NCI-H1417 (cell line): ENCODE results near the gene AFTPH.

ENCODE experiments used
- DNase-seq, 3 experiments: peaks; one replicate each; lab custom pipeline; 2025; lab: John Stamatoyannopoulos, UW

AFTPH gene

GRCh38 chr2:64609227-64609941 is 85.3 kb downstream of the AFTPH start:
- DNase-seq, result peak in 2 of 3 experiments; percentile 78 to 82

DNA sequence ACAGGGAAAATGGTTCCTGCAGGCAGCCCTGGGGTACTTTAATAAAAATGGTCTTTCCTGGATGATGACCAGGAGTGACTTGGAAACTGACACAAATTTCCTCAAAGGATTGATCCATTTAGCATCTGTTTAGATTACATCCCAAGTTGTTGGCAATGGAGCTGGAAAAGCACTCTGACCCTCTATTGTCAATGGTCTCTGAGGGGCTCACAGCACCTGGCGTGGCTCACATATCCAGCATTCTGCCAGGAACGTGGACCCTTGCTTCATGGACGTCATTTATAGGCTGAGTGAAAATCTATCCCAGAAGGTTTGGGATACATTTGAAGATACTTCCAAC is 85.8 kb downstream of the AFTPH start:
- no peak for DNase-seq

DNA sequence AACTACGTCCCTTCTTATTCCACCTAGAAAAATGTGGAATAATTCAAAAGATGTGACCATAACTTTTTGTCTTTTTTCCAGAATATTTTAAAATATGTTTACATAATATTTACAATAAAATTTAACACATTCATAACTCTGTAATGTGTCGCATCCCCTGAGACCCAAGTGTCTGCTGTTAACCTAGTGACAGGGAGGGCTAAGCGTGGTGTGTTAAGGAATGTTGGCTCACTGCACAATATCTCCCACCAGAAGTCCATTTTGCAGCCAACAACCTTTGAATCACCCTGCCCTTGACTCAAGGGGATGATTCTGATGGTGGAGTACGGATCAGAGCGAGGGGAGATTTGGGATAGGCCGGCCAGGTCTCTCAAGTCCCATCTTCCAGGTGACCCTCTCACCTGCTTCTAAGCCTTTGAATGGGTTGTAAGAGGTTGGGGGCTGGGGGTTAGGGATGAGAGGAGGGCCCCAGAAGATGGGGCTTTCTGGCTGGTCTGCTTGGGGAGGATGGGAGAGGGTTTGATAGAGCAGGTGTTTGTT is 86.3 kb downstream of the AFTPH start:
- DNase-seq, result no peak

GRCh38 chr2:64612575-64613195 is 88.6 kb downstream of the AFTPH start:
- no peak for DNase-seq

DNA sequence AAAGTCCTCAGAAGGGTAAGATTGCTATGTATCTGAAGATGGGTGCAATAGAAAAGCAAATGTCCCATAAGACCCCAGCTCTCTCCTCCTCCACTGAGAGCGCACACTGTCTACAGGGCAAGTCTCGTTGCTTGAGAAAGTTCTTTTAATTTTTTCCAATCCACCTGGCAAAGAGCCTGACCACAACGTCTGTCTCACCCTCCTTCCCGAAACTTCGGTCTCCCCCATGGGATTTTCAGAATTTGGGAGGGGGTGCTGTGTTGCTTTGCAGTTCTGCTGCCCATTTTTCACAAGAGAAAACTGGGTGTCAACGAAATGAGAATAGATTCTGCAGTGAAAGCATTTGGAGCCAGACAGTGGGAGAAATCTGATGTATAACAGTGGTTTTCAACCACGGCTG is 89.1 kb downstream of the AFTPH start:
- no peak for DNase-seq

DNA sequence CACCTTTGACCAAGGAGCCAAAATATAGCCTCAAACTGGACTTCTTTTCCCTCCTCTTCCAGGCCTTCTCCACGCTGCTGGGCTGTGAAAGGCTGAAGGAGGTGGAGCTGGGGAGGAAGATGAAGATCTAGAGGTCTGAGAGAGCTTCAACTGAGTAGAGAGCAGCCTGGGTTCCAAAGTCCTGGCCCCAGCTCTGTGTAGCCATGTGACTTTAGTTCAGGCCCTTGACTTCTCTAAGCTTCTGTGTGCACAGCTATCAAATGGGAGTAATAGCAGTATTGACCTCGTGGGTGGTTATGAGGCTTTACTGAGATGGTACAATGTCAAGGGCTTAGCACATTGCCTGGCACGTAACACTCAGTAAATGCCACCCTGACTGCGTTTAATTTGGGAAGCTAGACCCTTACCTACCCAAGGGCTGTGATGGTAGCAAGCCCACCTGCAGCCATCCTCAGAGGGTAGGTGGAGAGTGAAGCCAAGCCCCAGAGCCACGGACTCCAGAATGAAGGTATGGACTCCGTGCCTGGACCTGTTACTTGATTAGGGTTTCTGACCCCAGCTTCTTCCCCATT is 91.2 kb downstream of the AFTPH start:
- DNase-seq, result no peak

DNA sequence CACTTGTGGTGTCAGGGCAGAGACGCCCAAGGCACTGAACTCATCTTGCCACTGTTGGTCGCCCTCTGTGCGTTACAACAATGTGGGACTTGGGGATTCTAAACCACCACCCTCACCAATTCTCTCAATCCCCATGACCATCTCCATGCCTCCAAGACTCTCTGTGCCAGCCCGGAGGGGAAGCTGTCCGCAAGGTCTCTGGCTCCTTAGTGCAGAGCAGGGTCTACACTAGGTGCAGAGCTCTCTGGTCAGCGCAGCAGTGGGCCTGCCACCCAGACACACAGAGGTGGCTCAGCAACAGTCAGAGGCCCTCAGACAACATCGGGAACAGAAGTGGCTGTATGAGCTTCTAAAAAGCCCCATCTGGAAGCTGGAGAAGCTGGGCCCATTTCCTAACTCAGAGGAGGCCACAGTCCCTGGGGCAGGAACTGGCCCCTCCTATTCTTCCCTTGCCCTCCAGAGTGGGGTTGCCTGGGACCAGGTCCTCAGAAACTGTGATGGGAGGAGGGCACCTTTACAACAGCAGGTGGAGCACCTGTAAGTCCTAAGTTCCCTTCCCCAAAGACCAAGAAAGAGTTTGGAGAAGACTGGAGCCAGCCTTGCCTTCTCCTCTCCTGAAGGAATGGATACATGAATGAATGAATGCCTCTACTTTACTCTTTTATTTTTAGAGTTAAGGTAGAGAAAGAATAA is 91.9 kb downstream of the AFTPH start:
- DNase-seq, result no peak

- peak; percentile 57 to 83 (median 76) for DNase-seq
Measured at GRCh38 chr2:64617631-64618151, 93.6 kb downstream of the AFTPH start.

DNA sequence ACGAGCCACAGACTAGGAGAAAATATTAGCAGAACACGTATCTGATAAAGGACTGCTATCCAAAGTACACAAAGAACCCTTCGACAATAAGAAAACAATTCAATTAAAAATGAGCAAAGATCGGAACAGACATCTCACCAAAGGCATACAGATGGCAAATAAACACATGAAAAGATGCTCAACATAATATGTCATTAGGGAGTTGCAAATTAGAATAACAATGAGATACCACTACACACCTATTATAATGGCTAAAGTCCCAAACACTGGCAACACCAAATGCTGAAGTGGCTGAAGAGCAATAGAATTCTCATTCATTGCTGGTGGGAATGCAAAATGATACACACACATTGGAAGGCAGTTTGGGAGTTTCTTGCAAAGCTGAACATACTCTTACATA is 96.5 kb downstream of the AFTPH start:
- no peak for DNase-seq

GRCh38 chr2:64622443-64623241 is 98.5 kb downstream of the AFTPH start:
- no peak for DNase-seq

DNA sequence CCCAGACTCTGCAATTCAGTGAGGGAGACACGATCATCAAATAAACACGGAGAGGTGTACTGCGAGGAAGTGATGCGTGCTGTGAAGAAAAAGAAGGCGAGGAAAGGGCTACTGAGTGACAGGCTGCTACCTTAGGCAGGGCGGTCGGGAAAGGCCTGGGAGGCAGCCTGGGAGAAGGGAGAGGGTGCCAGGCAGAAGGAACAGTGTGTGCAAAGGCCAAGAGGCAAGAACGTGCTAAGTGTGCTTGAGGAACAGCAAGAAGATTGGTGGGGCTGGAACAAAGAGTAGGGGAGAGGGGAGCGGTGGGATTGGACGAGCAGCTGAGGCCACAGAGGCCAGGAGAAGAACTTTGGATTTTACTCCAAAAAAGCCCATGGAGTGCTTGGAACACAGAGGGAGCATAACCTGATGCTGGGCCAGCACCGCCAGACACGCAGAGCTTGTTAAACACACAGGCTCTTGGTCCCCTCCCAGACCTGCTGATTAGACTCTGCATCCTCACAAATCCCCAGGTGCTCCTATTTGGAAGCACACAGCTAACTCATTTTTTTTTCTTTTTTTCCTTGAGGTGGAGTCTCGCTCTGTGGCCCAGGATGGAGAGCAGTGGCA is 99.2 kb downstream of the AFTPH start:
- DNase-seq, result no peak

DNA sequence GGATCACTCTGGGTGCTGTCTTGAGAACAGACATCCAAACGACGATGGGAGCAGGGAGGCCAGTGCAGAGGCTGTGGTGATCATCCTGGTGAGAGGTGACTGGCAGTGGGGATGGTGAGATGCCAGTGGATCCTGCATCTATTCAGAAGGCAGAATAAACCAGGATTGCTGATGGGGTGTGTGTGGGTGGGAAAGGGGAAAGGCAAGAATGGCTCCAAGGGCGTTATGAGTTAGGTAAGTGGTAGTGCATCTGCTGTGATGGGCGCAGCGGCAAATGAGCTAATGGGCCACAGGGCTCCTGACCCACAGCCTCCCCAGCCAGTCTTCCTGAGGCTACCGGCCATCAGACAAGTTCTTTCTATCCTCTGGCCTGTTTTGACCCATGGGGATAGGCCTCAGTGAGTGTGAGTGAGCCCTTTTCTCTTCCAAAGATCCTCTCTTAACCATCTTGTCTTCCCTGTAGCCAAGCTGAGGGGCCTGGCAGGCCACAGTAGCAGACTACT is 100.0 kb downstream of the AFTPH start:
- no peak for DNase-seq

DNA sequence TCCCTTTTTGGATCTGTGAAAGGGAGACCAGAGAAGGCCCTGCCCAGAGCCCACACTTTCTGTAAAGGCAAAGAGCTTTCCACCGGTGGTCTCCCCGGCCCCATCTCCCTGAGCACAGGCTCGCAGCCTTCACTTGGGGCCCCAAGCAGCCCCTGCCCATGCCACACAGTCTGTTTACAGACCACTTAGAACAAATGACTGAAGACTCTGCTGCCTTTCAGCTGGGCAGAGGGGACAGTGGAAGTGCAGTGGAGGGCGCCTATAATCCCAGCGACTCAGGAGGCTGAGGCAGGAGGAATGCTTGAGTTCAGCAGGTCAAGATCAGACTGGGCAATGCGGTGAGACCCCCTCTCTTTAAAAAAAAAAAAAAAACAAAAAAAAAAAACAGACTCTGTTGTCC is 100.7 kb downstream of the AFTPH start:
- DNase-seq, result no peak

DNA sequence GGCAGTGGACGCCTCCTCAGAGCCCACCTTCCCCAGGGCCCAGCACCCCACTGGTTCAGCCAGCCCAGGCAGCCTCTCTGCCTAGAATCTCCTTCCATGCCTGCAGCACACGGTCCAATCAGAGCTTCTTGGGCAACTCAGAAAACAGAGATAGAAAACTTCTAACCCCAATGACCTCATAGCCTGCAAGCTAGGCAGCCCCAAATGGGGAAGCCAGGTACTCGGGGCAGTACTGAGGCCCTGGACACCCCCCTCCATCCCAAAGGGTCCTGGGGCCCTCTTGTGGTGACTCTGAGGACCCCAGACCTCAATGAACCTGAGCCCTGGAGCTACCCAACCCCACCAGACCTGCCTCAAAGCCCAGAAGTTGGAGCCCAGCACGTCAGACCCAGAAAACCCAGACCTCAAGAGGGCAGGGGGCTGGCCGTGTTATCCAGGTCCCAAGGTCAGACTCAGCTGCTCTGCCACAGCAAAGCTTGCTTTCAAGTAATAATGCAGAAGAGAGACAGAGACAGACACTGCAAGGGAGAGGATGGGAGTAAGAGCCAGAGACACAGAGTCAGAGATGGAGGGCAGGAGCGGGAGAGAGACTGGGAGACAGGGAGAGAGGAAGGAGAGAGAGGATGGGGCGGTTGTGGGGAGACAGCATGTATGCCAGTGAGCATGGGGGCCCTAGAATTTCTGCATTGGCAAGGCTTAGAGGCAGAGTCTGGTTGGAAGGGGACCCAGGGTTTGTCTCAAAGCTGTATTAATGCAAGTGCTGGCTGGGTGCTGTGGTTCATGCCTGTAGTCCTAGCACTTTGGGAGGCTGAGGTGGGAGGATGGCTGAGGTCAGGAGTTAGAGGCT is 101.4 kb downstream of the AFTPH start:
- DNase-seq, result peak in 1 of 3 experiments; percentile 23

DNA sequence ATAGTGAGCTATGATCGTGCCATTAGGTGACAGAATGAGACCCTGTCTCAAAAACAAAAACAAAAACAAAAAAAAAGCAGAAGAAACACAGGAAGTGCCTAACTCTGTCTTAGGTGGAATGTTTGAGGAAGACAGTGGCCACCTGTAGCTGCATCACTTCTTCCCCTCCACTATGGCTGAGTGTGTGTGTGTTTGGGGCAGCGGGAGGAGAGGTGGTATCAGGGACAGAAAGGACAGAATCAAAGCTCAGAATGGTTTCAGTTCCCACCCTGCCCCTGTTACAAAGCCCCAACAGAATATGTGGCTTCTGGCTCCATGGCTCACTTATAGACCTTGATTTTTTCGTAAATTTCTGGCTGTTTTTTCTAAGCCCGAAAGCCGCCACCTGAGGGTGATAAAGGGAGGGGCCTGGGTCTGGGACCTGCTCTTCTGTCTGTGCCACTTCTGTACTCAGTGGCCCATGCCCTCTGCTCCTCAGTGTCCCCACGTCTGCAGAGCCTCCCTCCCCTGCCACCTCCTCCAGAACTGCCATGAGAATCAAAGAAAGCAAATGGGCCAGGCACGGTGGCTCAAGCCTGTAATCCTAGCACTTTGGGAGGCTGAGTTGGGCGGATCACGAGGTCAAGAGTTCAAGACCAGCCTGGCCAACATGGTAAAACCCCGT is 102.2 kb downstream of the AFTPH start:
- peak in 2 of 3 experiments; percentile 53 to 78 for DNase-seq

DNA sequence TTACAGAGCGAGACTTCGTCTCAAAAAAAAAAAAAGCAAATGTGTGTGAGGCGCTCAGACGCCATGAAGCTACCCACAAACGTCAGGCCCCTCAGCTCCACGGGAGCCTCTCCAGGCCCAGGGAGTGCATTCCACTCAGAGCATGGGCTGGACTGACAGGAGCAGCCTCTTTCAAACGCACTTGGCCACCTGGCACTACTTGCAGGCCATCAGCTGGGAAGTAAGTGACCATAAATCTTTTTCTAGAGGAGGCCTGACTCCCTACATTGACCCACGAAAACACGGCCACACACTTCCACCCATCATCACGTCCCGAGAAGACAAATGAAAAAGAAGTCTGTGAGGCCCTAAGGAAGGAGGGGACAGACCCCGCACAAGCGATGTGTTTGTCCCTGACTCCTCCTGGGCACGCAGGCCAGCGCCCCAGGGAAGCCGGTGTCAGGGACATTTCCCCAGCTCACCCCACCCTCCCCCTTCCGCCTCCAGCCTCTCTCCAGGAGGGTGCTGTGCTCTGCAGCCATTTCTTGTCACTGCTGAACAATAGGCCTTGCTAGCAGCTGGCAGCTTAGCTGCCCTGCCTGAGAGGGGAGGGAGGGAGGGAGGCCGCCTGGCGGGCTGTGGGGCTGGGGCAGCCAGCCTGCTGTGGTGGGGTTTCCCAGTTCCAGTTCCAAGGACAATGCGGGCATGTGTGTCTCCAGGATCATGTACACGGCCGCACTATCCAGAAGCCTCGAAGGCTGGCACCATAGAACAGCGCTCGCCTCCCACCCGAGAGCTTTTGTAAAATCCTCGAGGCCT is 103.0 kb downstream of the AFTPH start:
- DNase-seq, result peak; percentile 93 to 99 (median 98)

DNA sequence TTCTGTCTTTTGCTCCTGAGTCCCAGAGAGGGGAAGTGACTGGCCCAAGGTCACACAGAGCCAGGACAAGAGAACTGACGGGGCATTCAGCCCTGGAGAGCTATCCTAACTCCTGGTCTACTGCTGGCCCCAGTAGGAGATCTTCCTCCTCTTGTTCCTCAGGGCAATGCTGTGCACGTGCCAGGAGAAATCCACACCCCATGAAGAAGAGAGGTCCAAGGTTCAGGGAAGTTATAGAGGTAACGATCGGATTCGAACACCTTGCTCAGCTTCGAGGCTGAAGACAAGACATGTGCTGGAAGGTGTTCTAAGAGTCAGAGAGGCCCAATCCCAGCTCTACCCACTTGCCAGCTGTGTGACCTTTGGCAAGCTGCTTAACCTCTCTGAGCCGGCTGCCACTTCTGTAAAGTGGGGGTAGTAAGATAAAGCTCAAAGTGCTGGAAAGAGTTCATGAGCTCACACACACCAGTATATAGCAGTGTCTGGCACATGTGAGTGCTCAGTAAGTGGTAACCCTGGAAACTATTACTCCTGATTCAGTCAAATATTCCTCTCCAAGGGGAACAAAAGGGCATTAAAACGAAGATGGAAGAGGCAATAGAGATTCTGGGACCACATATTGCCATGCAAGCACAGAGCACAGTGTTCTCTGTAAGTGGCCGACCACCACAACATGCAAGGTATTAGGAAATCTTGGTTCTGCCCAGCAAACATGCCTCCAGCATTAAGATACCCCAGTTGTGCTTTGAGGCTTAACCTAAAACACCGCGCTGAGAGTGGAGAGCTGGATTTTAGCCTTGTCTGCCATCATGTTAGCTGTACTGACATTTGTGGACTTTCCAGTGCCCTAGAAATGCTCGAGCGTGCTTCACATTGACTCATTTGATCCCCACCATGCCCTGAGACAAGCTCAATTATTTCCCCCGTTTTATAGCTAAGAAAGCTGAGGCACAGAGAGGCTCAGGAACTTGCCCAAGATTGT is 104.0 kb downstream of the AFTPH start:
- DNase-seq, result peak in 1 of 3 experiments; percentile 38
